Hepatocyte (in vitro differentiated cells): ENCODE results near the gene TTLL5.

ENCODE experiments used
- EZH2 ChIP-seq: fragments of 200-600 bp; sonication (generic); IDR thresholded peaks from 2 replicates; pipeline ENCODE4 v1.6.1; 2016; ENCODE audit warnings: antibody characterized with exemption, mild to moderate bottlenecking, borderline replicate concordance
- EZH2phosphoT487 ChIP-seq: fragments of 200-600 bp; sonication (generic); IDR thresholded peaks from one replicate; pipeline ENCODE4 v1.6.1; 2018; ENCODE audit warnings: antibody characterized with exemption, mild to moderate bottlenecking, low read depth, moderate library complexity; ENCODE audit not compliant: unreplicated experiment, severe bottlenecking
- TF ChIP-seq, protein P1 (sequence below): fragments of 200-600 bp; sonication (generic); IDR thresholded peaks from 2 replicates; pipeline ENCODE4 v1.5.1; 2016; ENCODE audit warnings: antibody characterized with exemption, mild to moderate bottlenecking; ENCODE audit not compliant: poor library complexity

DNA sequence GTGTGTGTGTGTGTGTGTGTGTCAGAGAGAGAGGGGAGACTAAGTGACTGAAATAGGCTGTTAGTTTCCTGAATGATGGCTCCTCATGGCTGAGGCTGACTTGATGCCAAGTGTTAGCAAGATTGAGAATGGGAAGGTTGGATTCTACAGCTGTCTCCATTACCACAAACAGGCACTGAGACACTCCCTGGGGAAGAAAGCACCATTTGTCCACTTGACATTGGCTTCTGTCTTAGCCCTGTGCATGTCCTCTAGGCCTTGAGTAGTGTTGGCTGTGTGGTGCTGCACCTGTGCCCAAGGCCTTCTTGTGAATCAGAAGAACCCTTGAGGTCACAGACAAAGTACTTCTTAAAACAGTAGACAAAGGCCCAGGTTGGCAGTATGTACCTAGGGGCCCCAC is 16.0 kb upstream of the TTLL5 start:
- TF ChIP-seq, protein P1, sequence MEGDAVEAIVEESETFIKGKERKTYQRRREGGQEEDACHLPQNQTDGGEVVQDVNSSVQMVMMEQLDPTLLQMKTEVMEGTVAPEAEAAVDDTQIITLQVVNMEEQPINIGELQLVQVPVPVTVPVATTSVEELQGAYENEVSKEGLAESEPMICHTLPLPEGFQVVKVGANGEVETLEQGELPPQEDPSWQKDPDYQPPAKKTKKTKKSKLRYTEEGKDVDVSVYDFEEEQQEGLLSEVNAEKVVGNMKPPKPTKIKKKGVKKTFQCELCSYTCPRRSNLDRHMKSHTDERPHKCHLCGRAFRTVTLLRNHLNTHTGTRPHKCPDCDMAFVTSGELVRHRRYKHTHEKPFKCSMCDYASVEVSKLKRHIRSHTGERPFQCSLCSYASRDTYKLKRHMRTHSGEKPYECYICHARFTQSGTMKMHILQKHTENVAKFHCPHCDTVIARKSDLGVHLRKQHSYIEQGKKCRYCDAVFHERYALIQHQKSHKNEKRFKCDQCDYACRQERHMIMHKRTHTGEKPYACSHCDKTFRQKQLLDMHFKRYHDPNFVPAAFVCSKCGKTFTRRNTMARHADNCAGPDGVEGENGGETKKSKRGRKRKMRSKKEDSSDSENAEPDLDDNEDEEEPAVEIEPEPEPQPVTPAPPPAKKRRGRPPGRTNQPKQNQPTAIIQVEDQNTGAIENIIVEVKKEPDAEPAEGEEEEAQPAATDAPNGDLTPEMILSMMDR: no peak
- TF ChIP-seq EZH2: no peak
- TF ChIP-seq EZH2phosphoT487: no peak
